Iris pigment epithelial cell (primary cell): Measurements from ENCODE around the gene TSPAN18.

Experiments used
- DNase-seq: peaks from one replicate; pipeline ENCODE4 v3.0.0-alpha.2; 2011; ENCODE audit warnings: low read depth

TSPAN18 gene, protein sequence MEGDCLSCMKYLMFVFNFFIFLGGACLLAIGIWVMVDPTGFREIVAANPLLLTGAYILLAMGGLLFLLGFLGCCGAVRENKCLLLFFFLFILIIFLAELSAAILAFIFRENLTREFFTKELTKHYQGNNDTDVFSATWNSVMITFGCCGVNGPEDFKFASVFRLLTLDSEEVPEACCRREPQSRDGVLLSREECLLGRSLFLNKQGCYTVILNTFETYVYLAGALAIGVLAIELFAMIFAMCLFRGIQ

GRCh38 chr11:44726283-44727113 lies at the start of gene TSPAN18:
TSS of gene TSPAN18 (plus strand) at chr11:44726962. CDS start at chr11:44906417, 179,455 bp downstream.
- DNase-seq: no peak

- DNase-seq: peak; percentile 10
Observed at GRCh38 chr11:44680982-44681597, 45.7 kb upstream of the TSPAN18 start.

- DNase-seq: peak; percentile 69
Observed at GRCh38 chr11:44681698-44682097, 45.1 kb upstream of the TSPAN18 start.

- no peak for DNase-seq
Observed at GRCh38 chr11:44684859-44685281, 41.9 kb upstream of the TSPAN18 start.

DNA sequence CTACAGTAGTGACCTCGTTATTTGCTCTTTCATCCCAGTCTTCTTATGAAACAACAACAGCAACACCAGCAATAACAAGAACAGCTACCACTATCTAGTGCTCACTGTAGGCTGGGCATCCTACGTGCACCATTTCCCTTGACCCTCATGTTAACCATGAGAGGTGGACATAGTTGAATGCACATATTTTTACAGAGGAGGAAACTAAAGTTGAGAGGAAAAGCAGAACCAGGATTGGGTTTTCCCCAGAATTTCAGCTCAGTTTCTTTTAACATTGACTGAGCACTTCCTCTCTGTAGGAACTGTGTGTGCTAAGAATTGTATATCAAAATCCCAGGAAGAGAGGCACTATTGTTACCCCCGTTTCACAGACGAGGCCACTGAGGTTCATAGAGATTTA lies 39.4 kb upstream of the TSPAN18 start:
- no peak for DNase-seq

DNA sequence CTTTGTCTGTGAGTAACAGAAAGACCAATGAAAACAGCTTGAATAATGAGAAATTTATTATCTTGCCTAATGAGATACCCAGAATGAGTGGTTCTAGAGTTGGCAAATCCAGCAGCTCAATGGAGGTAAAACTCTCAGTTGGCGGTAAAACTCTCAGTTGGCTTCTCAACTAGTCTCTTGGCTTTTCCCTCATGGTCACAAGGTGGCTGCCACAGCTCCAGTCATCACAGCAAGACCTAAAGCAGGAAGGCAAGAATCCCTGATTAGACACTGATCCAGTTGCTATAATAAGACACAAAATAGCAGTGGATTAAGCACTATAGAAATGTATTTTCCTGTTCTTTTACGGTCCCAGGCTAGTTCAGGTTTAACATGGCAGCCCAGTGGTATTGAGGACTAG lies 37.5 kb upstream of the TSPAN18 start:
- DNase-seq: no peak

- DNase-seq: no peak
Observed at GRCh38 chr11:44690651-44691050, 36.1 kb upstream of the TSPAN18 start.

DNA sequence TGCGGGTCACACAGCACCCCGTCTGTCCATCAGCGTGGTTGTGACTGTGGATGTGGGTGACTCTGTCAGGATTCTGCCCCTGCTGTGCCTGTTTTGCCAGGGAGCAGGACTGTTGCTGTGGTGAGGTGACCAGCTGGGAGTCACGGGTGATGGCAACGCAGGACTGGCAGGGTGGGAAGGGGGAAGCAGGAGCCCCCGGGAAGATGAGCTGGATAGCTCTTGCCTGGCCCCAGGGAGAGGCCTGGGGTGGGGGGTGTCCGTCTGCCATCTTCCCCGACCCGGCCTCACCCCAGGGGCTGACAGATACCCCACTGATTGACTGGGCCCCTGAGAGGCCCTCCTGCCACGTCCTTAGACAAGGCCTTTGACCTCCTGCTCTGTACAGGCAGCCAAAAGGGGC lies 34.3 kb upstream of the TSPAN18 start:
- no peak for DNase-seq

GRCh38 chr11:44693654-44694119 lies 33.1 kb upstream of the TSPAN18 start:
- DNase-seq: no peak

DNA sequence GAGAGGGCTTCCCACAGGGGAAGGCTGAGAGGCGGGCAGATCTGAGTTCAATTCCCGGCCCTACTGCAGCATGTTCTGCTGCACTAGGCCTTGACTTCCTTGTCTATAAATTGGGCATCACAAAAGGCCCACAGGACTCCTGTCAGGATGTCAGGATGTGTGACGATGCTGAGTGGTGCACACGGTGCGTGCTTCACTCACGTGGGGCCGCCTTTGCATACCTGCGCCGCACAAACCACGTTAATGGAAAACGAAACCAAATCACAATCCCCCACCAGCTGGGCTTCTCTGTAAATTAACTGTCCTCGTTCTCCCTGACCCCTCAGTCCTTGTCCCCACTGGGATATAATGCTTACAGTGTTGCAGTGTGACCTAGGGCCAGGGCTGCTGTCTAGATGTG lies 32.3 kb upstream of the TSPAN18 start:
- DNase-seq: no peak

DNA sequence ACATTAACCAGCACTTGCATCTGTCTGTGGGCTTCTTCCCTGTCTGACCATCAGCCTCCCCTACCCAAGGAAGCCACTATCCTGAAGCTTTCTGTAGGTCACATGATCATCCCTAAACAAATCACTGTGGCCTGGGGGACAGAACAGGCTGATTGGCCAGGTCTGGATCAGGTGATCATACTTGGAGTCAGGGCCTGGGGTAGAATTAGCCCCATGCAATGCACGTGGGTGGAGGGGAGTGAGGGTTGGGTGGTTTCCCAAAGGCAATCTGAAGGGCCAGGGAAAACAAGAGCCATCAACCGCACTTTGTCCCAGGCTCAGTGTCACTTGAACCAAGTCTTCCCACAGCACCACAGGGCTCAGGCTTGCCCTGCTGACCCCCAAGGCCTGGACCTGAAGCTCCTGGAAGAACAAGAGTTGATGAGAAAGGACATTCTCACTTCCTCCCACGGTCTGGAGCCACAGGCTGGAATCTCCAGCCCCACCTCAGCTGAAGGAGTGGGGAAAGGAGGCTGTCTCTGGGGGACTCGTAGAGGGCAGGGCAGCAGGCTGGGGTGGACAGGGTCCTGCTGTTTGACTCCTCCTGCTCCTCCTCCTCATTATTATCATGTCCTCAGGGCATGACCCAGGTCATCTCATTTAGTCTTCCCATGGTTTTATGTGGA lies 31.5 kb upstream of the TSPAN18 start:
- DNase-seq: no peak

DNA sequence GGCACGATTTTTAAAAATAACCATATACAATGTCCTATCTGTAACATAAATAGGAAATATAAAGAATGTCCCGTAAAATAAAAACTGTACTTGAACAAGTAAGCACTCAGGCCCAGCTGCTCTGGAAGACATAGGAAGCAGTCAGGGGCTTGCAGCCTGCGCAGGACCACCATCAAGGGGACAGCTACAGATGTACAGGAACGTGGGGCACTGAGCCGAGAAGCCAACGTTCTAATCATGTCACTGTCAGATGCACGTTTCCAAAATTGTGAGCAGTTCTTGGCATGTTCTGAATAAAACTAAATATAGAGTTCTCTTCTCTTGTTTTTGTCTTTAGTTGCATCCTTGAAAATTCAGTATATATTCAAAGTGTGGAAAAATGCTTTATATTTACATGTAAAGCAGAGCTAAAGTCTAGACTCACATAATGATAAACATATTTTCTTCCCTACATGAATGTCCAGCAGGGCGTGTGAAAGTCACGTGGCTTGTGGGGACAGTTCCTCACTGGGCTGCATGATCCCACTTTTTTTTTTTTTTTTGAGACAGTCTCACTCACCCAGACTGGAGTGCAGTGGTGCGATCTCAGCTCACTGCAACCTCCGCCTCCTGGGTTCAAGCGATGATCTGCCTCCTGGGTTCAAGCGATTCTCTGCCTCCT lies 28.4 kb upstream of the TSPAN18 start:
- no peak for DNase-seq

DNA sequence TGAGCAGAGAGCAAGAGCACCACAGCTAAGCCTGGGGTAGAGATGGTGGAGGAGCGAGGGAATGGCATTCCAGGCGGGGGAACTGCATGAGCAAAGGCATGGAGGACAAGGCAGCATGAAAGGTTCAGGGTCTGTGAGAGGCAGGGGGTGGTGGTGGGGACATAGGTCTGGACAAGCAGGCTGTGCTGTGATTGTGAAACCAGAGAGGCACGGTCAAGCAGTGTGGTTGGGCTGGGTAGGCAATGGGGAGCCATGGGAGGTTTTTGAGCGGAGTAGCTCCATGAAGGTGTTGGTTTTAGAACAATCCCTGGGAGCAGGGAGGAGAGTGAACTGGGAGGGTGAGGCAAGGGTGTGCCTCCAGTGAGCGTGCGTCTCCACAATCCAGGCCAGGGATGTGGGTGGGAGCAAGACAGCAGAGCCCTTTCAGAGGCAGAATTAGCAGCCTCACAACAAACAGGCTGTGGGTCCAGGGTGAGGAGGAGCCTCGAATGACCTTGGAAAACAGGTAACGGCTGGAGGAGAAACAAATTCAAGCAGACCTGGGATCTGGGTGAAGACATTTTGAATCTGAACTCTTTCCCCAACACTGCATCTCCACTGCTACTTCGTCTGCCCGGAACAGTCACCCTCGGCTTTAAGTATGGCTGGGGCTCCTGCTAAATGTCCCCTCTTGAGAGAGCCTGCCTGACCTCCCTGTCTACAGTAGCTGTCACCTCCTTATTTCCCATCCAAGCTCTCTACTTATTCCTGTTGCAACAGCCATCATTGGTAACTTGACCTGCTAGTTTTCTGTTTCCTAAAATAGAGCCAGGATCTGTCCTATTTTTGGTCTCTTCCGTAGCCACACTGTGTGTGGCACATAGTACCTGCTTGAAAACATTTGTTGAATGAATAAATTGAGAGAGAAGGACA lies 27.0 kb upstream of the TSPAN18 start:
- DNase-seq: no peak

DNA sequence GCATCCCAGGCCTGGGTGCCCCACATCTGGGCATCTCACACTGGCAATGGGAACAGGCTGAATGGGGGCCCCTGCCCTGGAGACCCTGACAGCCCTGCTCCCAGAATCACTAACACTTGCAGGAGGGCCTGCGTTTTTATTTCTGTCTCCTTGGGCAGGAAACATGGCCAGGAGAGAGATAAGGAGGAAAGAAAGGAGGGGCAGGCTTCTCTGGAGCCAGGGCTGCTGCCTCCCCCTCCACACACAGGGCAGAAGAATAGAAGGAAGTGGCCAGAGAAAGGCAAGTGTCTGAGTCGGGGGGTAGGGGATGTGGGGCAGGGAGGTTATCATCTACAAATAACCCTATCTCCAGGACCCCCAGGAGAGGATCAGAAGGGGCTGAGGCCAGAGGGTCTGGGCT lies 25.5 kb upstream of the TSPAN18 start:
- no peak for DNase-seq

- no peak for DNase-seq
Observed at GRCh38 chr11:44702889-44703288, 23.9 kb upstream of the TSPAN18 start.

DNA sequence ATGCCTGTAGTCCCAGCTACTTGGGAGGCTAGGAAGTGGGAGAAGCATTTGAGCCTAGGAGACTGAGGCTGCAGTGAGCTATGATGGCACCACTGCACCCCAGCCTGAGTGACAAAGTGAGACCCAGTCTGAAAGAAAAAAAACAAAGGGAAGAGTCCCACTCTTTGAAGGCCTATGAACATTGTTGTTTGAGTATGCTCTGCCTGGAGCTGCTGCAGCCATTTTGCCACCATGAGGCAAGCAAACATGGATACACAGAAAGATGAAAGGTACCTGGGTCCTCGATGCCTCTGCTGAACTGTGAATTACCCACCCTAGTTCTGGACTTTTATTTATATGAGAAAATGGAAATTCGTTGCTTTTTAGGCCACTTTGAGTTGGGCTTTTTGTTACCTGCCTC lies 19.7 kb upstream of the TSPAN18 start:
- DNase-seq: no peak

- no peak for DNase-seq
Observed at GRCh38 chr11:44708009-44708408, 18.8 kb upstream of the TSPAN18 start.

- no peak for DNase-seq
Observed at GRCh38 chr11:44708523-44709280, 18.1 kb upstream of the TSPAN18 start.

- DNase-seq: no peak
Observed at GRCh38 chr11:44709281-44709562, 17.5 kb upstream of the TSPAN18 start.

DNA sequence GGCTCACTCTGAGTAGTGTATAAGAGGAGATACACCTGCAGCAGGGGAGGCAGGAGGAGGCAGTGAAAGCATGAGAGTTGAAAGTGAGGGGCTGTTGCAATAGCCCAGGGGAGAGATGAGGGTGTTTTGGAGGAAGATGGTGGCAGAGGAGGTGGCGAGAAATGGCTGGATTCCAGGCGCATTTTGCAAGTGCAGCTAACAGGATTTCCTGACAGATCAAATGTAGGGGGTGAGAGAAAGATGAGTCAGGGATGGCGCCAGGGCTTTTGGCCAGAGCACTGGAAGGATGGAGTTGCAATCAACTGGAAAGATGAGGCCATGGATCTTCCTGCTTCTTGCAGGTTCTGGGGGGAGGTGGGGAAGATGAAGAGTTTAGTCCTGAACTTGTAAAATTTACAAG lies 16.8 kb upstream of the TSPAN18 start:
- peak; percentile 43 for DNase-seq
